ENCODE measurements around the gene MASTL.

Gene MASTL

DNA sequence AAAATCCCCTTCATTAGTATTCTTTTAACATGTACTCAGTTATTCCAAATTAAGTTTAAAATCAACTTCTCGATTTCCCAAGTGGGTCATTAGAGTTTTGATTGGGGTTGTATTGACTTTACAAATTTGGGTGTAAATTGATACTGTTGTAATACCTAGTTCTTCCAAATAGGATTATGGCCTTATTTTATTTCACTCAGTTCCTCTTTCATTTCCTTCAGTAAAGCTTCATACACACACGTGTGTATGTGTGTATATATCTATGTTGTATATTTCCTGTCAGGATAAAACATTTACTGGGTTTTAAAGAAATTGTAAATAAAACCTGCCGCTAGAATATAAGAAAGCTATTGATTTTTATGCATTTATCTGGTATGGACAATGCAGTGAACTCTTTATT lies 16.9 kb upstream of the MASTL start:
- H3K36me3 ChIP-seq (ENCODE audit: control insufficient read depth, low read length), result peaks cover 77% of the 10 kb centered on the region
- TF ChIP-seq, protein P1, sequence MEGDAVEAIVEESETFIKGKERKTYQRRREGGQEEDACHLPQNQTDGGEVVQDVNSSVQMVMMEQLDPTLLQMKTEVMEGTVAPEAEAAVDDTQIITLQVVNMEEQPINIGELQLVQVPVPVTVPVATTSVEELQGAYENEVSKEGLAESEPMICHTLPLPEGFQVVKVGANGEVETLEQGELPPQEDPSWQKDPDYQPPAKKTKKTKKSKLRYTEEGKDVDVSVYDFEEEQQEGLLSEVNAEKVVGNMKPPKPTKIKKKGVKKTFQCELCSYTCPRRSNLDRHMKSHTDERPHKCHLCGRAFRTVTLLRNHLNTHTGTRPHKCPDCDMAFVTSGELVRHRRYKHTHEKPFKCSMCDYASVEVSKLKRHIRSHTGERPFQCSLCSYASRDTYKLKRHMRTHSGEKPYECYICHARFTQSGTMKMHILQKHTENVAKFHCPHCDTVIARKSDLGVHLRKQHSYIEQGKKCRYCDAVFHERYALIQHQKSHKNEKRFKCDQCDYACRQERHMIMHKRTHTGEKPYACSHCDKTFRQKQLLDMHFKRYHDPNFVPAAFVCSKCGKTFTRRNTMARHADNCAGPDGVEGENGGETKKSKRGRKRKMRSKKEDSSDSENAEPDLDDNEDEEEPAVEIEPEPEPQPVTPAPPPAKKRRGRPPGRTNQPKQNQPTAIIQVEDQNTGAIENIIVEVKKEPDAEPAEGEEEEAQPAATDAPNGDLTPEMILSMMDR (IDR thresholded peaks at IDR 0.05; ENCODE audit: low read depth, low read length, poor library complexity, severe bottlenecking), result no peak
- TF ChIP-seq EZH2phosphoT487 (IDR thresholded peaks at IDR 0.05; ENCODE audit: borderline replicate concordance, low read length), result no peak

DNA sequence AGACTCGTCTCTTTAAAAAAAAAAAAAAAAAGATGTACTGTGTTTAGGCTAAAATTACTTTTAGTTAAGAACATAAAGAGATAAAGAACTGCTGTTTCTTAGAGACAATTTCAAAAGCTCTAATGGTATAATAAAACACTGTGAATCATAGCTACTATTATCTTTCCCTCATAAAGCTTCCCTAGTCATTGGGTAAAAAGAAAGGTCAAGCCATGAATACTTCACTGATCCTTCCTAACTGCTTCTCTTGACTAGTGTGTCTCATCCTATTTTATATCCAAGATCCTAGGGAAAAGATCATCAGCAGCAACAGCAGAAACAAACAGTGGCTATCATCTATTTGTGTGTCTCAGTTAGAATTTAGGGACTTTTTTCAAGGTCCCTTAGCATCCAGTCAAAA lies 11.5 kb upstream of the MASTL start:
- no peak overlapping the region for H3K27ac ChIP-seq (ENCODE audit: low read depth, low read length)
- peaks cover 11% of the 10 kb centered on the region; the same call in 1 of the 2 replicates for H3F3A ChIP-seq (ENCODE audit: control insufficient read depth, insufficient read depth)
- H3K4me3 ChIP-seq (ENCODE audit: low read length), result no peak overlapping the region
- peaks cover 9% of the 10 kb centered on the region for H3K4me1 ChIP-seq (ENCODE audit: control insufficient read depth, low read length)
- no peaks in the 10 kb centered on the region for H3K9me2 ChIP-seq (replicated peaks; ENCODE audit: control insufficient read depth, low read length)
- H3K4me2 ChIP-seq (ENCODE audit: low read length), result no peak overlapping the region
- peaks cover 76% of the 10 kb centered on the region for H3K36me3 ChIP-seq (ENCODE audit: control insufficient read depth, low read length)
- H3K9me3 ChIP-seq (ENCODE audit: control insufficient read depth, insufficient read depth, low read length), result no peaks in the 10 kb centered on the region
- TF ChIP-seq, protein P1 (IDR thresholded peaks at IDR 0.05; ENCODE audit: low read depth, low read length, poor library complexity, severe bottlenecking), result no peak
- no peak for TF ChIP-seq EZH2phosphoT487 (IDR thresholded peaks at IDR 0.05; ENCODE audit: borderline replicate concordance, low read length)
- no peaks in the 10 kb centered on the region for H3K27me3 ChIP-seq (ENCODE audit: control insufficient read depth, low read length)
- no peaks in the 10 kb centered on the region for H4K20me1 ChIP-seq (ENCODE audit: control insufficient read depth, insufficient read depth, low read depth, low read length)
- H3K79me2 ChIP-seq (ENCODE audit: control insufficient read depth, low read length), result peaks cover 45% of the 10 kb centered on the region

More for the DNA sequence above, 16.9 kb upstream of the MASTL start:
- no peaks in the 10 kb centered on the region for H3K27me3 ChIP-seq (ENCODE audit: control insufficient read depth, low read length)
- no peaks in the 10 kb centered on the region for H3K9me3 ChIP-seq (ENCODE audit: control insufficient read depth, insufficient read depth, low read length)
- no peak overlapping the region for H3K27ac ChIP-seq (ENCODE audit: low read depth, low read length)
- H3K4me1 ChIP-seq (ENCODE audit: control insufficient read depth, low read length), result peaks cover 16% of the 10 kb centered on the region
- 0 out of 2 replicates have a peak overlapping the region, but pooled peaks have one; percentile 10 for H3K4me2 ChIP-seq (ENCODE audit: low read length)
- no peak overlapping the region for H3K4me3 ChIP-seq (ENCODE audit: low read length)
- no peaks in the 10 kb centered on the region for H4K20me1 ChIP-seq (ENCODE audit: control insufficient read depth, insufficient read depth, low read depth, low read length)
- H3K79me2 ChIP-seq (ENCODE audit: control insufficient read depth, low read length), result peaks cover 7% of the 10 kb centered on the region; the same call in 1 of the 2 replicates
- peaks cover 10% of the 10 kb centered on the region; the same call in 1 of the 2 replicates for H3F3A ChIP-seq (ENCODE audit: control insufficient read depth, insufficient read depth)
- H3K9me2 ChIP-seq (replicated peaks; ENCODE audit: control insufficient read depth, low read length), result no peaks in the 10 kb centered on the region

- Histone ChIP-seq H4K20me1 (ENCODE audit: control insufficient read depth, insufficient read depth, low read depth, low read length) (peaks cover 5% of the 10 kb centered on the region; the same call in 1 of the 2 replicates), H3K79me2 (ENCODE audit: control insufficient read depth, low read length) (peaks cover 68% of the 10 kb centered on the region), H3K4me3 (ENCODE audit: low read length) (no peak overlapping the region), H3K9me3 (ENCODE audit: control insufficient read depth, insufficient read depth, low read length) (no peaks in the 10 kb centered on the region), H3K27ac (ENCODE audit: low read depth, low read length) (no peak overlapping the region), H3K27me3 (ENCODE audit: control insufficient read depth, low read length) (no peaks in the 10 kb centered on the region), H3K9me2 (replicated peaks; ENCODE audit: control insufficient read depth, low read length) (no peaks in the 10 kb centered on the region), H3K36me3 (ENCODE audit: control insufficient read depth, low read length) (peaks cover 73% of the 10 kb centered on the region), H3K4me2 (ENCODE audit: low read length) (no peak overlapping the region), H3F3A (ENCODE audit: control insufficient read depth, insufficient read depth) (0 out of 2 replicates have a peak, but pooled peaks cover 7% of the 10 kb centered on the region), H3K4me1 (ENCODE audit: control insufficient read depth, low read length) (0 out of 2 replicates have a peak, but pooled peaks cover 3% of the 10 kb centered on the region)
- TF ChIP-seq, protein P1 (IDR thresholded peaks at IDR 0.05; ENCODE audit: low read depth, low read length, poor library complexity, severe bottlenecking), result no peak
- TF ChIP-seq EZH2phosphoT487 (IDR thresholded peaks at IDR 0.05; ENCODE audit: borderline replicate concordance, low read length), result no peak
Observed at GRCh38 chr10:27145937-27146336, 9.2 kb upstream of the MASTL start.
